CD14-positive monocyte (primary cell): Measurements from ENCODE around the gene FGGY. TPM values are rescaled to one million over a fixed set of nuclear protein-coding genes. Genes with fewer than 3 reads are reported as not detected.

Experiments
- DNase-seq, 3 donors: peaks; one replicate each; pipeline ENCODE4 v3.0.0-alpha.2; 2011 to 2022
- H2AFZ ChIP-seq: 2 replicates; pipeline ENCODE4 v1.6.0; 2012; ENCODE audit warnings: mild to moderate bottlenecking, low read depth, low read length, inconsistent platforms; ENCODE audit not compliant: insufficient read depth, poor library complexity, severe bottlenecking
- H3K27ac ChIP-seq, 2 donors: 1 replicate in 1 of 2; 2 replicates in 1 of 2; pipeline ENCODE4 v1.5.1; 2012 to 2013; ENCODE audit warnings: low read length in 2 of 2, control low read depth in 1 of 2, inconsistent platforms in 1 of 2, low read depth in 1 of 2, mild to moderate bottlenecking in 1 of 2
- H3K27me3 ChIP-seq, 2 donors: one replicate each; pipeline versions ENCODE4 v1.6.0 to v1.6.1; 2011 to 2013; ENCODE audit warnings: low read length in 2 of 2; ENCODE audit not compliant: control insufficient read depth in 2 of 2, insufficient read depth in 2 of 2
- H3K36me3 ChIP-seq, 2 donors: replicated peaks in 1 of 2; 1 replicate in 1 of 2; 2 replicates in 1 of 2; pipeline versions ENCODE4 v1.5.1 to v1.6.1; 2012 to 2013; ENCODE audit warnings: low read length in 2 of 2, control low read depth in 1 of 2, inconsistent platforms in 1 of 2, mild to moderate bottlenecking in 1 of 2; ENCODE audit not compliant: insufficient read depth in 2 of 2, control insufficient read depth in 1 of 2
- H3K4me1 ChIP-seq, 2 donors: 1 replicate in 1 of 2; 2 replicates in 1 of 2; pipeline versions ENCODE4 v1.5.1 to v1.6.1; 2012 to 2013; ENCODE audit warnings: low read length in 2 of 2, control low read depth in 1 of 2, inconsistent platforms in 1 of 2, mild to moderate bottlenecking in 1 of 2, moderate library complexity in 1 of 2; ENCODE audit not compliant: insufficient read depth in 2 of 2, control insufficient read depth in 1 of 2
- H3K4me2 ChIP-seq: replicated peaks from 2 replicates; pipeline ENCODE3; 2012; ENCODE audit warnings: low read length, moderate library complexity, mild to moderate bottlenecking; ENCODE audit not compliant: poor library complexity, severe bottlenecking; ENCODE audit errors: extremely low read depth
- H3K4me3 ChIP-seq, 3 experiments: fragments of 200-600 bp in 1 of 3; sonication (generic) in 1 of 3; replicated peaks in 1 of 3; 1 replicate in 2 of 3; 2 replicates in 1 of 3; pipeline ENCODE4 v1.5.1; 2011 to 2013; ENCODE audit warnings: low read length in 3 of 3, mild to moderate bottlenecking in 3 of 3, control low read depth in 2 of 3, low read depth in 2 of 3, inconsistent platforms in 1 of 3, moderate library complexity in 1 of 3
- H3K79me2 ChIP-seq: 2 replicates; pipeline ENCODE4 v1.6.0; 2012; ENCODE audit warnings: mild to moderate bottlenecking, control low read depth, inconsistent platforms, low read length, moderate library complexity; ENCODE audit not compliant: insufficient read depth
- H3K9ac ChIP-seq: 2 replicates; pipeline ENCODE4 v1.6.0; 2017; ENCODE audit warnings: low read length, mild to moderate bottlenecking; ENCODE audit not compliant: insufficient read depth, poor library complexity, severe bottlenecking
- H3K9me3 ChIP-seq, 2 donors: replicated peaks in 1 of 2; 1 replicate in 1 of 2; 2 replicates in 1 of 2; pipeline versions ENCODE4 v1.5.1 to v1.6.1; 2012 to 2013; ENCODE audit warnings: low read length in 2 of 2, control low read depth in 1 of 2; ENCODE audit not compliant: control insufficient read depth in 1 of 2, insufficient read depth in 1 of 2
- H4K20me1 ChIP-seq: 2 replicates; pipeline ENCODE4 v1.6.0; 2012; ENCODE audit warnings: mild to moderate bottlenecking, low read length, control low read depth, moderate library complexity; ENCODE audit not compliant: insufficient read depth
- H3K27ac Mint-ChIP-seq, 7 donors: one replicate each; pipeline ENCODE4 v1.8.0; 2020; ENCODE audit warnings: mild to moderate bottlenecking in 7 of 7, mixed read lengths in 7 of 7, moderate library complexity in 6 of 7, inconsistent platforms in 2 of 7
- H3K27me3 Mint-ChIP-seq, 3 donors: one replicate each; pipeline ENCODE4 v1.8.0; 2021 to 2022; ENCODE audit warnings: low read depth in 3 of 3, mild to moderate bottlenecking in 3 of 3, mixed read lengths in 3 of 3, moderate library complexity in 3 of 3, inconsistent platforms in 1 of 3
- H3K36me3 Mint-ChIP-seq, 2 donors: one replicate each; pipeline ENCODE4 v1.8.0; 2020; ENCODE audit warnings: mixed read lengths in 2 of 2, inconsistent platforms in 1 of 2, mild to moderate bottlenecking in 1 of 2
- H3K4me1 Mint-ChIP-seq: one replicate; pipeline ENCODE4 v1.8.0; 2020; ENCODE audit warnings: mild to moderate bottlenecking, mixed read lengths
- H3K4me3 Mint-ChIP-seq, 2 donors: one replicate each; pipeline ENCODE4 v1.8.0; 2020; ENCODE audit warnings: mild to moderate bottlenecking in 2 of 2, mixed read lengths in 2 of 2, moderate library complexity in 1 of 2
- H3K9me3 Mint-ChIP-seq, 7 donors: one replicate each; pipeline ENCODE4 v1.8.0; 2020 to 2022; ENCODE audit warnings: mixed read lengths in 7 of 7, mild to moderate bottlenecking in 6 of 7, moderate library complexity in 6 of 7, inconsistent platforms in 2 of 7
- WGBS: methylation state at CpG from one replicate; pipeline ENCODE4 v1.1.5; 2013; ENCODE audit warnings: missing lambda C conversion rate; ENCODE audit not compliant: insufficient coverage; 5-methylcytosine and 5-hydroxymethylcytosine counted together
- intact Hi-C, 2 donors: fragments of 100-400 bp; cut with micrococcal nuclease; formaldehyde crosslinking; loops; one replicate each; pipeline versions ENCODE4 v1.15.0 to v1.15.1; 2023
- polyA plus RNA-seq, 3 donors: library from polyadenylated mRNA; depleted of rRNA in 1 of 3; unstranded in 2 of 3; stranded (reverse) in 1 of 3; fragments of 300-500 nt in 2 of 3; fragments of >200 nt in 1 of 3; fragmentation: Illumina TruSeq in 2 of 3; gene quantifications; 1 replicate in 2 of 3; 2 replicates in 1 of 3; pipeline ENCODE4 v1.2.3, GENCODE V29; 2012 to 2021
- TF ChIP-seq, protein P1 (sequence below): fragments of 200-600 bp; IDR thresholded peaks from one replicate; pipeline ENCODE4 v1.8.0; 2022; ENCODE audit warnings: antibody characterized with exemption, mild to moderate bottlenecking

FGGY gene
- polyA plus RNA-seq, 3 donors: 2.3 to 4.3 (median 2.9) TPM

DNA sequence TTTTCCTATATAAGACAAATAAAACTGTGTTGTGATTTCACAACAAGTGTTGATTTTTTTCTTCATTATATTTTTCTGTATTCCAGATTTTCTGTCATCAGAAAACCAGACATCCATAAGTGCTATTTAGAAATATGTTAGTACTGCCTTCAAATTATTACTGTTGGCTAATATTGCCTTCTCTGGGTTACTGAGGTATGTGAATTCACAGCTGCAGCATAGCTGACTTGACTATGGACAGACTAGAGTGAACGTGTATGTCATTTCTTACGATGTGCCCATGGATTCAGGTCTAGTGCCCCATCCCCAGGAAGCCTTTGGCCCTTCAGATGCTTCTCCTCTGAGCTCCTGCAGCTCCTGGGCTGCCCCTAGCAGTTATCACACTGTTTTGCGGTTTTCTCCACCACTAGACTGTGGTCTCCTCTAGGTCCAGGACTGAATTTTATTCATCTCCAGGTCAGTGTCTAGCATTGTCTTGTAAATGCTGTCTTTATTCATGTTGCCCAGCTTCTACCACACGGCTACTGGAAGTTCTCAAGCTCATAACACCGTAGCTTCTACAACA is 118.5 kb downstream of the FGGY start:
- no peaks in the 10 kb centered on the region for H3K27me3 ChIP-seq
- H3K27ac Mint-ChIP-seq: no peak overlapping the region
- 98% methylated on average over 5 of the region's 5 CpGs for WGBS
- H3K36me3 Mint-ChIP-seq: no peaks in the 10 kb centered on the region
- no peaks in the 10 kb centered on the region for H3K9me3 ChIP-seq
- H3K9ac ChIP-seq: no peak overlapping the region
- no peak overlapping the region for H2AFZ ChIP-seq
- H3K27me3 Mint-ChIP-seq: no peaks in the 10 kb centered on the region
- H3K27ac ChIP-seq: no peak overlapping the region
- no peak overlapping the region for H3K4me3 Mint-ChIP-seq
- no peak overlapping the region for H3K4me3 ChIP-seq
- no peaks in the 10 kb centered on the region for H3K79me2 ChIP-seq
- no peaks in the 10 kb centered on the region for H3K36me3 ChIP-seq
- no peaks in the 10 kb centered on the region for H3K4me1 Mint-ChIP-seq
- peaks cover 0 to 5% (median 0%) of the 10 kb centered on the region in 7 donors for H3K9me3 Mint-ChIP-seq
- H3K4me1 ChIP-seq: peaks cover 7 to 8% of the 10 kb centered on the region in 2 donors
- DNase-seq: no peak
- H3K4me2 ChIP-seq: no peak overlapping the region
- H4K20me1 ChIP-seq: no peaks in the 10 kb centered on the region
- TF ChIP-seq, protein P1, sequence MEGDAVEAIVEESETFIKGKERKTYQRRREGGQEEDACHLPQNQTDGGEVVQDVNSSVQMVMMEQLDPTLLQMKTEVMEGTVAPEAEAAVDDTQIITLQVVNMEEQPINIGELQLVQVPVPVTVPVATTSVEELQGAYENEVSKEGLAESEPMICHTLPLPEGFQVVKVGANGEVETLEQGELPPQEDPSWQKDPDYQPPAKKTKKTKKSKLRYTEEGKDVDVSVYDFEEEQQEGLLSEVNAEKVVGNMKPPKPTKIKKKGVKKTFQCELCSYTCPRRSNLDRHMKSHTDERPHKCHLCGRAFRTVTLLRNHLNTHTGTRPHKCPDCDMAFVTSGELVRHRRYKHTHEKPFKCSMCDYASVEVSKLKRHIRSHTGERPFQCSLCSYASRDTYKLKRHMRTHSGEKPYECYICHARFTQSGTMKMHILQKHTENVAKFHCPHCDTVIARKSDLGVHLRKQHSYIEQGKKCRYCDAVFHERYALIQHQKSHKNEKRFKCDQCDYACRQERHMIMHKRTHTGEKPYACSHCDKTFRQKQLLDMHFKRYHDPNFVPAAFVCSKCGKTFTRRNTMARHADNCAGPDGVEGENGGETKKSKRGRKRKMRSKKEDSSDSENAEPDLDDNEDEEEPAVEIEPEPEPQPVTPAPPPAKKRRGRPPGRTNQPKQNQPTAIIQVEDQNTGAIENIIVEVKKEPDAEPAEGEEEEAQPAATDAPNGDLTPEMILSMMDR: no peak
- intact Hi-C loops: no loop called here

GRCh38 chr1:59415881-59416280 is 119.0 kb downstream of the FGGY start:
- no peak overlapping the region for H3K4me3 ChIP-seq
- no peak overlapping the region for H3K9ac ChIP-seq
- peaks cover 7 to 8% of the 10 kb centered on the region in 2 donors for H3K4me1 ChIP-seq
- no peaks in the 10 kb centered on the region for H3K27me3 ChIP-seq
- no peak for DNase-seq
- no peaks in the 10 kb centered on the region for H3K36me3 Mint-ChIP-seq
- H3K27me3 Mint-ChIP-seq: no peaks in the 10 kb centered on the region
- H3K36me3 ChIP-seq: no peaks in the 10 kb centered on the region
- no peak overlapping the region for H3K27ac ChIP-seq
- no peaks in the 10 kb centered on the region for H3K4me1 Mint-ChIP-seq
- no peak overlapping the region for H2AFZ ChIP-seq
- no peak overlapping the region for H3K4me2 ChIP-seq
- no peaks in the 10 kb centered on the region for H4K20me1 ChIP-seq
- peaks cover 0 to 5% (median 0%) of the 10 kb centered on the region in 7 donors for H3K9me3 Mint-ChIP-seq
- TF ChIP-seq, protein P1: no peak
- H3K4me3 Mint-ChIP-seq: no peak overlapping the region
- H3K27ac Mint-ChIP-seq: no peak overlapping the region
- no peaks in the 10 kb centered on the region for H3K9me3 ChIP-seq
- no peaks in the 10 kb centered on the region for H3K79me2 ChIP-seq
- intact Hi-C loops: no loop called here
